H9 (cell line): ENCODE measurements around the gene GALNT13. TPM values are rescaled to one million over a fixed set of nuclear protein-coding genes. Genes with fewer than 3 reads are reported as not detected.

Experiments
- DNase-seq: peaks from one replicate; pipeline ENCODE4 v3.0.0-alpha.2; 2017
- H2AFZ ChIP-seq: one replicate; pipeline ENCODE4 v1.6.1; 2013; ENCODE audit warnings: mild to moderate bottlenecking, low read length, control low read depth, moderate library complexity
- H2AK5ac ChIP-seq: 2 replicates; pipeline ENCODE4 v1.6.1; 2013; ENCODE audit warnings: low read length, control low read depth, mixed read lengths; ENCODE audit not compliant: insufficient read length
- H2BK120ac ChIP-seq: one replicate; pipeline ENCODE4 v1.6.1; 2013; ENCODE audit warnings: low read depth, mild to moderate bottlenecking, low read length, control low read depth, inconsistent platforms; ENCODE audit not compliant: poor library complexity, severe bottlenecking
- H2BK12ac ChIP-seq: 2 replicates; pipeline ENCODE4 v1.6.1; 2013; ENCODE audit warnings: low read length, control low read depth, mixed read lengths, low read depth; ENCODE audit not compliant: insufficient read length
- H2BK15ac ChIP-seq: 2 replicates; pipeline ENCODE4 v1.6.1; 2013; ENCODE audit warnings: low read depth, low read length, control low read depth
- H2BK20ac ChIP-seq: one replicate; pipeline ENCODE4 v1.6.1; 2013; ENCODE audit warnings: low read depth, mild to moderate bottlenecking, low read length, control low read depth, inconsistent platforms; ENCODE audit not compliant: poor library complexity, severe bottlenecking
- H2BK5ac ChIP-seq: 2 replicates; pipeline ENCODE4 v1.6.1; 2013; ENCODE audit warnings: low read length, control low read depth, mixed read lengths; ENCODE audit not compliant: insufficient read length
- H3K14ac ChIP-seq: 2 replicates; pipeline ENCODE4 v1.6.1; 2013; ENCODE audit warnings: low read length, control low read depth; ENCODE audit not compliant: insufficient read depth
- H3K18ac ChIP-seq: 2 replicates; pipeline ENCODE4 v1.6.1; 2013; ENCODE audit warnings: low read depth, mild to moderate bottlenecking, mixed read lengths, low read length, control low read depth; ENCODE audit not compliant: insufficient read length
- H3K23ac ChIP-seq: 2 replicates; pipeline ENCODE4 v1.6.1; 2013; ENCODE audit warnings: low read length, control low read depth, mixed read lengths, low read depth; ENCODE audit not compliant: insufficient read length
- H3K23me2 ChIP-seq: 2 replicates; pipeline ENCODE4 v1.6.1; 2013; ENCODE audit warnings: low read depth, mild to moderate bottlenecking, mixed read lengths, low read length, control low read depth; ENCODE audit not compliant: insufficient read length, poor library complexity, severe bottlenecking
- H3K27ac ChIP-seq: 2 replicates; pipeline ENCODE4 v1.5.1; 2013; ENCODE audit warnings: low read length, control low read depth, mixed read lengths, low read depth; ENCODE audit not compliant: insufficient read length
- H3K27me3 ChIP-seq: 2 replicates; pipeline ENCODE4 v1.6.1; 2013; ENCODE audit warnings: low read length, control low read depth, inconsistent platforms; ENCODE audit not compliant: insufficient read depth
- H3K4ac ChIP-seq: 2 replicates; pipeline ENCODE4 v1.6.1; 2013; ENCODE audit warnings: low read depth, mild to moderate bottlenecking, control low read depth, inconsistent platforms, low read length, moderate library complexity
- H3K4me1 ChIP-seq: 2 replicates; pipeline ENCODE4 v1.6.1; 2013; ENCODE audit warnings: low read length, control low read depth, inconsistent platforms; ENCODE audit not compliant: insufficient read depth
- H3K4me2 ChIP-seq: 2 replicates; pipeline ENCODE4 v1.6.1; 2013; ENCODE audit warnings: low read length, control low read depth, mixed read lengths; ENCODE audit not compliant: insufficient read length, insufficient read depth
- H3K56ac ChIP-seq: 2 replicates; pipeline ENCODE4 v1.6.1; 2013; ENCODE audit warnings: low read depth, mild to moderate bottlenecking, mixed read lengths, low read length, control low read depth; ENCODE audit not compliant: insufficient read length
- H3K79me1 ChIP-seq: 2 replicates; pipeline ENCODE4 v1.6.1; 2013; ENCODE audit warnings: low read depth, mild to moderate bottlenecking, moderate library complexity, low read length, control low read depth, inconsistent platforms; ENCODE audit not compliant: insufficient read depth, poor library complexity, severe bottlenecking
- H3K79me2 ChIP-seq: 2 replicates; pipeline ENCODE4 v1.6.1; 2013; ENCODE audit warnings: low read length, control low read depth, inconsistent platforms; ENCODE audit not compliant: insufficient read depth
- H3K9ac ChIP-seq: 2 replicates; pipeline ENCODE4 v1.6.1; 2013; ENCODE audit warnings: low read length, control low read depth, mixed read lengths; ENCODE audit not compliant: insufficient read length; ENCODE audit errors: extremely low read depth
- H3K9me3 ChIP-seq: one replicate; pipeline ENCODE4 v1.6.1; 2013; ENCODE audit warnings: low read depth, low read length, inconsistent platforms; ENCODE audit not compliant: control insufficient read depth
- H3T11ph ChIP-seq: one replicate; pipeline ENCODE4 v1.6.1; 2013; ENCODE audit warnings: mild to moderate bottlenecking, low read length, control low read depth, inconsistent platforms
- H4K20me1 ChIP-seq: one replicate; pipeline ENCODE4 v1.6.1; 2013; ENCODE audit not compliant: control insufficient read depth, insufficient read length, insufficient read depth
- H4K5ac ChIP-seq: 2 replicates; pipeline ENCODE4 v1.6.1; 2013; ENCODE audit warnings: low read depth, mild to moderate bottlenecking, mixed read lengths, low read length, control low read depth; ENCODE audit not compliant: insufficient read length
- H4K8ac ChIP-seq: replicated peaks from 2 replicates; pipeline ENCODE4 v1.6.1; 2013; ENCODE audit warnings: low read length, control low read depth, mixed read lengths, low read depth; ENCODE audit not compliant: insufficient read length
- H4K91ac ChIP-seq: 2 replicates; pipeline ENCODE4 v1.6.1; 2013; ENCODE audit warnings: low read depth, mild to moderate bottlenecking, moderate library complexity, mixed read lengths, low read length, control low read depth; ENCODE audit not compliant: insufficient read length
- H3K27ac Mint-ChIP-seq, 3 experiments: 2 replicates in 2 of 3; 3 replicates in 1 of 3; pipeline ENCODE4 v1.8.0; 2020 to 2021; ENCODE audit warnings: mixed read lengths in 3 of 3, mild to moderate bottlenecking in 1 of 3, moderate library complexity in 1 of 3
- H3K27me3 Mint-ChIP-seq: 2 replicates; pipeline ENCODE4 v1.8.0; 2021; ENCODE audit warnings: low read depth, mild to moderate bottlenecking, moderate library complexity, mixed read lengths
- H3K36me3 Mint-ChIP-seq, 3 experiments: 2 replicates in 2 of 3; 3 replicates in 1 of 3; pipeline ENCODE4 v1.8.0; 2020 to 2021; ENCODE audit warnings: low read depth in 3 of 3, mixed read lengths in 3 of 3; ENCODE audit not compliant: insufficient read depth in 1 of 3
- H3K4me1 Mint-ChIP-seq, 2 experiments: 2 replicates each; pipeline ENCODE4 v1.8.0; 2020; ENCODE audit warnings: mixed read lengths in 2 of 2
- H3K4me3 Mint-ChIP-seq, 2 experiments: 2 replicates in 1 of 2; 3 replicates in 1 of 2; pipeline ENCODE4 v1.8.0; 2020 to 2021; ENCODE audit warnings: mild to moderate bottlenecking in 2 of 2, mixed read lengths in 2 of 2, moderate library complexity in 1 of 2
- H3K9me3 Mint-ChIP-seq, 2 experiments: 2 replicates in 1 of 2; 3 replicates in 1 of 2; pipeline ENCODE4 v1.8.0; 2020; ENCODE audit warnings: mild to moderate bottlenecking in 2 of 2, mixed read lengths in 2 of 2, moderate library complexity in 1 of 2
- WGBS: extraction: QIAGEN DNeasy Blood & Tissue Kit; methylation state at CpG from one replicate; pipeline ENCODE4 v1.1.7; 2013; ENCODE audit warnings: missing lambda C conversion rate, low lambda C conversion rate, mixed read lengths; ENCODE audit not compliant: insufficient read length; ENCODE audit errors: extremely low coverage; 5-methylcytosine and 5-hydroxymethylcytosine counted together
- total RNA-seq: library from RNA; stranded (reverse); gene quantifications from 2 replicates; pipeline ENCODE4 v1.2.1, GENCODE V29; 2021
- TF ChIP-seq, protein P1 (sequence below): fragments of 200-600 bp; sonication (generic); conservative IDR thresholded peaks from 3 replicates; pipeline ENCODE4 v1.8.0; 2021; ENCODE audit warnings: antibody characterized with exemption, mild to moderate bottlenecking

Gene GALNT13
- total RNA-seq, 1 experiment from 2014 or later, result 6.6 TPM

DNA sequence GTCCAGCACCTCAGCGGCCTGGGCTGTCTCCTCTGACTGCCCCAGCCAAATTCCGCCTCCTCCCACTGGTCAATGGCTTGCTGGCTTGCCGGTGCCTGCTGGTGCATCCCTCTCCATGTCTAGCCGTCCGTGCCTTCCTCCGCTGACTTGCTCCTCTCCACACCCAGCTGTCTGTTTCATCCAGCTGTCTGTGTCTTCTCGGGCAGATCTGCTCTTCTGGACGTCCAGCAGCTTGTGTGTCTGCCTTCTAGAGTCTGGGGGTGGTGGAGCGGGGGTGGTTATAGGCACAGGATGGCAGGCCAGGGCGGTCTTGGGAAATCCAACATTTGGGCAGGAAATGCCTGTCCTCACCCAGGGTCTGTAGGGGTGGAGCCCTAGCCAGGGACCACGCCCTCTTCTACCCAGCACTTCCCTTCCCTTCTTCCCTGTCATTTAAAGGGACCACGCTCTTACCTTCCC lies 369.2 kb downstream of the GALNT13 start:
- Histone ChIP-seq H2BK20ac (no peak overlapping the region), H3K18ac (peak overlapping the region; percentile 38), H4K5ac (no peak overlapping the region), H3T11ph (no peak overlapping the region), H2AK5ac (no peak overlapping the region), H3K79me2 (no peaks in the 10 kb centered on the region), H3K4me1 (peaks cover 4% of the 10 kb centered on the region; the same call in 1 of the 2 replicates), H4K20me1 (no peaks in the 10 kb centered on the region), H2BK15ac (no peak overlapping the region), H3K27ac (no peak overlapping the region), H3K4ac (no peak overlapping the region), H3K14ac (no peak overlapping the region; the same call in 1 of the 2 replicates), H4K8ac (no peak overlapping the region), H3K79me1 (no peaks in the 10 kb centered on the region), H3K4me2 (no peak overlapping the region), H3K56ac (no peak overlapping the region), H3K9ac (no peak overlapping the region), H3K9me3 (no peaks in the 10 kb centered on the region), H2BK120ac (no peak overlapping the region), H2BK5ac (no peak overlapping the region), H2BK12ac (no peak overlapping the region), H3K23ac (no peak overlapping the region), H4K91ac (no peak overlapping the region), H3K27me3 (no peaks in the 10 kb centered on the region), H2AFZ (no peak overlapping the region), H3K23me2 (no peaks in the 10 kb centered on the region)
- TF ChIP-seq, protein P1, sequence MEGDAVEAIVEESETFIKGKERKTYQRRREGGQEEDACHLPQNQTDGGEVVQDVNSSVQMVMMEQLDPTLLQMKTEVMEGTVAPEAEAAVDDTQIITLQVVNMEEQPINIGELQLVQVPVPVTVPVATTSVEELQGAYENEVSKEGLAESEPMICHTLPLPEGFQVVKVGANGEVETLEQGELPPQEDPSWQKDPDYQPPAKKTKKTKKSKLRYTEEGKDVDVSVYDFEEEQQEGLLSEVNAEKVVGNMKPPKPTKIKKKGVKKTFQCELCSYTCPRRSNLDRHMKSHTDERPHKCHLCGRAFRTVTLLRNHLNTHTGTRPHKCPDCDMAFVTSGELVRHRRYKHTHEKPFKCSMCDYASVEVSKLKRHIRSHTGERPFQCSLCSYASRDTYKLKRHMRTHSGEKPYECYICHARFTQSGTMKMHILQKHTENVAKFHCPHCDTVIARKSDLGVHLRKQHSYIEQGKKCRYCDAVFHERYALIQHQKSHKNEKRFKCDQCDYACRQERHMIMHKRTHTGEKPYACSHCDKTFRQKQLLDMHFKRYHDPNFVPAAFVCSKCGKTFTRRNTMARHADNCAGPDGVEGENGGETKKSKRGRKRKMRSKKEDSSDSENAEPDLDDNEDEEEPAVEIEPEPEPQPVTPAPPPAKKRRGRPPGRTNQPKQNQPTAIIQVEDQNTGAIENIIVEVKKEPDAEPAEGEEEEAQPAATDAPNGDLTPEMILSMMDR, result no peak
- no peaks in the 10 kb centered on the region; a peak in 1 of 7 replicates for H3K36me3 Mint-ChIP-seq
- H3K9me3 Mint-ChIP-seq, result no peaks in the 10 kb centered on the region
- H3K4me1 Mint-ChIP-seq, result peaks cover 14% of the 10 kb centered on the region in 2 experiments
- H3K4me3 Mint-ChIP-seq, result peak overlapping the region in 1 of 2 experiments; percentile 24; a peak in 3 of 5 replicates
- H3K27me3 Mint-ChIP-seq, result no peaks in the 10 kb centered on the region
- peak; percentile 57 for DNase-seq
- H3K27ac Mint-ChIP-seq, result peak overlapping the region; percentile 15 to 93 (median 71); a peak in 4 of 7 replicates
- WGBS, result no CpG with 5 or more reads among the region's 12 CpGs
